Esophagus (tissue), 2 donors: Measurements from ENCODE around the gene TNFRSF19. TPM values are rescaled to one million over a fixed set of nuclear protein-coding genes. Genes with fewer than 3 reads are reported as not detected.

ENCODE experiments used
- H3K27ac ChIP-seq, 2 donors: one replicate each; pipeline ENCODE4 v1.5.1; 2013; ENCODE audit warnings: low read depth in 2 of 2, mild to moderate bottlenecking in 2 of 2, inconsistent platforms in 1 of 2, low read length in 1 of 2, moderate library complexity in 1 of 2
- H3K27me3 ChIP-seq, 2 donors: one replicate each; pipeline ENCODE4 v1.6.1; 2013; ENCODE audit warnings: low read length in 2 of 2, control low read depth in 1 of 2, mild to moderate bottlenecking in 1 of 2; ENCODE audit not compliant: insufficient read depth in 2 of 2, control insufficient read depth in 1 of 2
- H3K36me3 ChIP-seq, 2 donors: one replicate each; pipeline ENCODE4 v1.6.1; 2013; ENCODE audit warnings: low read length in 1 of 2; ENCODE audit not compliant: control insufficient read depth in 2 of 2, insufficient read depth in 2 of 2
- H3K4me1 ChIP-seq, 2 donors: one replicate each; pipeline ENCODE4 v1.6.1; 2013; ENCODE audit warnings: low read length in 1 of 2; ENCODE audit not compliant: control insufficient read depth in 2 of 2, insufficient read depth in 2 of 2
- H3K4me3 ChIP-seq, 2 donors: one replicate each; pipeline ENCODE4 v1.5.1; 2013; ENCODE audit warnings: low read length in 2 of 2, mild to moderate bottlenecking in 2 of 2, low read depth in 1 of 2, moderate library complexity in 1 of 2
- H3K9me3 ChIP-seq, 2 donors: one replicate each; pipeline ENCODE4 v1.6.1; 2013; ENCODE audit warnings: mild to moderate bottlenecking in 2 of 2, low read depth in 1 of 2, low read length in 1 of 2, moderate library complexity in 1 of 2; ENCODE audit not compliant: control insufficient read depth in 2 of 2, insufficient read depth in 1 of 2
- WGBS, 2 donors: extraction: QIAGEN DNeasy Blood & Tissue Kit; methylation state at CpG; one replicate each; pipeline ENCODE4 v1.1.7; 2013; 5-methylcytosine and 5-hydroxymethylcytosine counted together
- polyA plus RNA-seq, 2 donors: library from polyadenylated mRNA; stranded (reverse); fragments of 200-250 nt; gene quantifications; one replicate each; pipeline ENCODE4 v1.2.3, GENCODE V29; 2013
- donor health status: healthy with polysubstance abuse.
- donor health status: Bipolar disorder and iron deficiency.

TNFRSF19 gene
- polyA plus RNA-seq, 2 donors = 4.2 to 6.3 TPM

DNA sequence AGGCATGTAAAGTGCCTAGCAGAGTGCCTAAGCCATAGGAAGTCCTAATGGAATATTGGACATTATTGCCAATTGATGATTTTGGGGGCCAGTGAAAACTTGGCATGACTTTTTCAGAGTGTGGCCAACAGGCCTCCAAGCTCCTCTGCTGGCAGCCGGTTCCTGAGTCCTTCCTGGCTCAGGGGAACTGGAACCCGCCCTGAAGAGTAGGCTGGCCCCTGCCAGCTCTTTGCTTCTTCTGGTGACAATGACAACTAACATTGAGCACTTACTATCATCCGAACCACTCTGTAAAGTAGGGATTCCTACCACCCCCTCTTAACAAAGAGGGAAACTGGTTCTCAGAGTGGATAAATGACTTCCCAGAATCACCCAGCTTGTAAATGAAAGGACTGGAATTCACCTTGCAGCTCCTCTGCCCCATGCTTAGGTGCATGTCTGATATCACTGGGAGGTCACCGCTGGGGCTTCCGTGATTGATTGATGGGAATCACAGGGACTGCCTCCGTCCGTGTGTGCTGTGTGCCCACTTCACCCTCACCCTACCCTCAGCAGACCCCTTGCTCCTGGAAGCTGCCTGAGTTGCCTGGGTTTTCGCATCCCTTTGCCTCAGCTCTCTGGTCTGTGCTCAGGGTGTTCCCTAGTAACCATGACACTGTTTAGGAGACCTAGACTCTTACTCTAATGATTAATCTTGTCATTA lies 50.6 kb downstream of the TNFRSF19 start:
- WGBS, 2 donors = 76 to 77% methylated on average over 8 of the region's 8 CpGs
- Histone ChIP-seq H3K27me3 (no peaks in the 10 kb centered on the region), H3K36me3 (peaks cover 0 to 4% of the 10 kb centered on the region in 2 donors), H3K9me3 (no peaks in the 10 kb centered on the region), H3K4me3 (no peak overlapping the region), H3K4me1 (peaks cover 0 to 2% of the 10 kb centered on the region in 2 donors), H3K27ac (no peak overlapping the region)

DNA sequence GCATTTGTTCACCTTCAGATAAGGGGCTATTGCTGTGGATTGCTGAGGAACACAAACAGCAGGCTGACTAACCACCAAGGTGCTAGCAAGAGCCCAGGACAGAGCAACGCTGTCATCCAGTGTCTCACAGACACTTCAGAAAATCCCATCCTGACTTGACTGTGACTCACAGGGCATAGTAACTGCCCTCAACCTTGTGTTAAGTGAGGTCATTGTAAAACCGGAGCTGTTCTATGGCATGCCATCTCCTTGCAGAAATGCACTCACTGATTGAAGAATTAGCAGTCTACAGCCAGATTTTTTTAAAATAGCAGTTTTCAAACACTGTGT lies 51.1 kb downstream of the TNFRSF19 start:
- no peaks in the 10 kb centered on the region for H3K27me3 ChIP-seq
- peaks cover 0 to under 1% of the 10 kb centered on the region in 2 donors for H3K36me3 ChIP-seq
- H3K9me3 ChIP-seq = no peaks in the 10 kb centered on the region
- no peak overlapping the region for H3K27ac ChIP-seq
- H3K4me1 ChIP-seq = peaks cover 0 to 2% of the 10 kb centered on the region in 2 donors
- WGBS, 2 donors = 29 to 35% methylated on average over 2 of the region's 2 CpGs
- no peak overlapping the region for H3K4me3 ChIP-seq

DNA sequence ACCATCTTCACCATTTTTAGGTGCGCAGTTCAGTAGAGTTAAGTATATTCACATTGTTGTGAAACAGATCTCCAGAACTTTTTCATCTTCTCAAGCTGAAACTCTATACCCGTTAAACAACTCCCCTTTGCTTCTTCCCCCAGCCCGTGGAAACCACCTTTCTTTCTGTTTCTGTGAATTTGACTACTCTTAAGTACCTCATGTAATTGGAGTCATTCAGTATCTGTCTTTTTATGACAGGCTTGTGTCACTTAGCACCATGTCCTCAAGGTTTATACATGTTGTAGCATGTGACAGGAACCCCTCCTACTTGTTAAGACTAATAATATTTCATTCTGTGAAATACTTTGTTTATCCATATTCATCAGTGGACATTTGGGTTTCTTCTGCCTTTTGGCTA lies 52.8 kb downstream of the TNFRSF19 start:
- Histone ChIP-seq H3K27ac (no peak overlapping the region), H3K36me3 (no peaks in the 10 kb centered on the region), H3K4me1 (no peaks in the 10 kb centered on the region), H3K27me3 (no peaks in the 10 kb centered on the region), H3K4me3 (no peak overlapping the region), H3K9me3 (no peaks in the 10 kb centered on the region)
- 75 to 78% methylated on average over 3 of the region's 3 CpGs for WGBS, 2 donors

DNA sequence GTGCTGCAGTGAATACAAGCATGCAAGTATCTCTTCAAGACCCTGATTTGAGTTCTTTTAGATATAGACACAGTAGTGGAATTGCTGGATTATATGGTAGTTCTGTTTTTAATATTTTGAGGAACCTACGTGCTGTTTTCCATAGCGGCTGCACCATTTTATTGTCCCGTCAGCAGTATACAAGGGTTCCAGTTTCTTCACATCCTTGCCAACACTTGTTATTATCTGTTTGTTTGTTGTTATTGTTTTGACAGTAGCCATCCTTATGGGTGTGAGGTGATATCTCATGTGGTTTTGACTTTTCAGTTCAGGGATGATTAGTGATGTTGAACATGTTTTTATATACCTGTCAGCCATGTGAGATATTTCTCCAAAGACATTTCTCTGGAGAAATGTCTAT lies 53.2 kb downstream of the TNFRSF19 start:
- Histone ChIP-seq H3K27me3 (no peaks in the 10 kb centered on the region), H3K4me1 (no peaks in the 10 kb centered on the region), H3K9me3 (no peaks in the 10 kb centered on the region), H3K36me3 (no peaks in the 10 kb centered on the region), H3K27ac (no peak overlapping the region), H3K4me3 (no peak overlapping the region)
- 96% methylated on average over 3 of the region's 3 CpGs for WGBS, 2 donors

DNA sequence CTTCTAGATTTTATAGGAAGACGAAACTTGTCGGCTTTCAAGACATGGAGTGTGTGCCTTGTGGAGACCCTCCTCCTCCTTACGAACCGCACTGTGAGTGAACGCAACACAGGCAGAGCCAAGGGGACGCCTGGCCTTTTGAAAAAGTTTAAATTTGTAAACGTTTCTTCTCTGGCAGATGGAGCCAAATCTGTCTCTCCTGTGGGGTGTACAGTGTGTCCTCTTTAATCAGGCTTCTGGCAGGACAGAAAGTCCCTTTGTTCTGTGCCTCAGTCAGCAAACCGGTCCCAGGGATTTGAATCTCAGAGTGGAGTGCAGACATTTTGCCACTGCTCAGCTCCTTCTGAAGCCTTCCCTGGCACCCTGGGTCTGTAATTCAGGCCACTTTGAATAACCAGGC lies 56.5 kb downstream of the TNFRSF19 start:
- peak overlapping the region; percentile 34 to 40 for H3K27ac ChIP-seq
- no peak overlapping the region for H3K4me3 ChIP-seq
- peaks cover 0 to 5% of the 10 kb centered on the region in 2 donors for H3K4me1 ChIP-seq
- no peaks in the 10 kb centered on the region for H3K36me3 ChIP-seq
- 78 to 80% methylated on average over 8 of the region's 8 CpGs for WGBS, 2 donors
- no peaks in the 10 kb centered on the region for H3K27me3 ChIP-seq
- no peaks in the 10 kb centered on the region for H3K9me3 ChIP-seq

DNA sequence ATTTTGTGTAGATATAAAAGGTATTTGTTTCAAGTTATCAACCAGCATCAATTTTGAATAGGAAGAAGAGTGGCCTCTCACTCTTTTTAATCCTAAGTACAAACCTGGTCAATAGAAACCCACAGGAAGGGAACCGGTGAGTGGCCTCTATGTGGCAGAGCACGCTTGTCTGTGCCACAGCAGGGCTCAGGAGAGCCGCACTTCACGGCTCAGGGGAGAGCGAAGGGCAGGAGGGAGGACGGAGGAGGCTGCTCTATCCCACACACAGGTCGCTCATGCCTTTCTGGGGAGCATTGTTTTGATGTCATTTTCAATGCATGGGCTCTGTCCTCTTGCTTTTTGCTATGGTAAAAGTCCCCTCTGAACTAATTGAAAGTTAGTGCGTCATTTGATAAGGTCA lies 57.2 kb downstream of the TNFRSF19 start:
- H3K27me3 ChIP-seq = no peaks in the 10 kb centered on the region
- H3K4me3 ChIP-seq = no peak overlapping the region
- 81 to 91% methylated on average over 8 of the region's 8 CpGs for WGBS, 2 donors
- H3K27ac ChIP-seq = no peak overlapping the region
- no peaks in the 10 kb centered on the region for H3K36me3 ChIP-seq
- H3K4me1 ChIP-seq = peaks cover 0 to 5% of the 10 kb centered on the region in 2 donors
- H3K9me3 ChIP-seq = no peaks in the 10 kb centered on the region

DNA sequence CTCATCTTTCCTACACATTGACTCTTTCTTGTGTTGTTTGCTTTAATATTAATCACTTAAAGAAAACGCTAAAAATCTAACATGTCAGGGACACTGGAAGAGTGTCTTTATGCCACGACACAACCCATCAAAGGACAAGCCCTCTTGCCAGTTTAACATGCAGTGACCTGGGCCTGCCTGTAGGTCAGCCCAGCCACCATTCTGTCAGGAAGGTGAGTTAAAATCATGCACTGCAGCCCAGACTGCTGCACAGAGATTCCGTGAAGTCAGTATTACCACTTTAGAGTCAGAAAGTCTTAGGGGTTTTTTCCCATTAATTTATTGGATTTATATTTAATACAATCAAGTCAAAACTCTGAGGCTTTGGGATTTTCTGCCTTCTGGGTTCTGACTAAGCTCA lies 58.0 kb downstream of the TNFRSF19 start:
- H3K36me3 ChIP-seq = no peaks in the 10 kb centered on the region
- H3K4me3 ChIP-seq = no peak overlapping the region
- no peaks in the 10 kb centered on the region for H3K27me3 ChIP-seq
- peaks cover 0 to 5% of the 10 kb centered on the region in 2 donors for H3K4me1 ChIP-seq
- 65 to 69% methylated on average over 3 of the region's 3 CpGs for WGBS, 2 donors
- H3K27ac ChIP-seq = no peak overlapping the region
- no peaks in the 10 kb centered on the region for H3K9me3 ChIP-seq

DNA sequence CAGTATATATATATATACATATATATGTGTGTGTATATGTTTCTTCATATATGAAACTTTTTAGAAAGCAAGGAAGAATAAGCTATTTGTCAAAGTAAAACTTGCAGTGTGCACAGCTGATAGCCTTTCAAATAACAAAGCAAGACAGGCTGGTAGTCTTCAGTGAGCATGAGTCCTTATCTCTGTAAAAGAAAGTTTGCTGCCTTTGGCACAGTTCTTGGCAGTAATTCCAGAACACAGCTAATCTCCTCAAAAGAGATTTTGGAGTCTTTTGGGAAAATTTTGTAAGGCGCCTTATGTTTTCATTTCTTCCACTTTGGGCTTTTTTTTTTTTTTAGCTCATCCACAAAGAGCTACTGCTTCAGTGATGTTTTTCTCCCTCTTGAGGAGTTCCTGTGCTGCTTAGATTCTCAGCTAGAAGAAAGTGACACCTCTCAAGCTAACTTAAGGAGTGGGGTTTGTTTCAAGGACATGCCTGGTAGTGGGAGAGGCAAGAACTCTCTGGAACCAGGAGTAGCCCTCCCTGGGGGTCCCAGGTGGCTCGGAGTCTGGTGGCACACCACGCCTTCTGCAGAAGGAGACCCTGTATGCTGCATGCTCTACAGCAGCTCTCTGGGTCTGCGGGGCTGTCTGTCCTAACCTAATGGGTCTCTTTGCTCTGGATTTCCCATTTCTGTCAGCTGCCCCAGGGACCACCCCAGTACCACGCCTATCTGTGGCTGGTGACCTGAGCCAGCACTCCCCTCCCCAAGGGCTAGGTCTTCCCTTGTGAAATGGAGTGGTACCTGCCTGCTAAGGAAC lies 58.8 kb downstream of the TNFRSF19 start:
- Histone ChIP-seq H3K27ac (no peak overlapping the region), H3K36me3 (no peaks in the 10 kb centered on the region), H3K4me3 (no peak overlapping the region), H3K4me1 (peaks cover 0 to 5% of the 10 kb centered on the region in 2 donors), H3K27me3 (no peaks in the 10 kb centered on the region), H3K9me3 (no peaks in the 10 kb centered on the region)
- 61 to 73% methylated on average over 5 of the region's 5 CpGs for WGBS, 2 donors

DNA sequence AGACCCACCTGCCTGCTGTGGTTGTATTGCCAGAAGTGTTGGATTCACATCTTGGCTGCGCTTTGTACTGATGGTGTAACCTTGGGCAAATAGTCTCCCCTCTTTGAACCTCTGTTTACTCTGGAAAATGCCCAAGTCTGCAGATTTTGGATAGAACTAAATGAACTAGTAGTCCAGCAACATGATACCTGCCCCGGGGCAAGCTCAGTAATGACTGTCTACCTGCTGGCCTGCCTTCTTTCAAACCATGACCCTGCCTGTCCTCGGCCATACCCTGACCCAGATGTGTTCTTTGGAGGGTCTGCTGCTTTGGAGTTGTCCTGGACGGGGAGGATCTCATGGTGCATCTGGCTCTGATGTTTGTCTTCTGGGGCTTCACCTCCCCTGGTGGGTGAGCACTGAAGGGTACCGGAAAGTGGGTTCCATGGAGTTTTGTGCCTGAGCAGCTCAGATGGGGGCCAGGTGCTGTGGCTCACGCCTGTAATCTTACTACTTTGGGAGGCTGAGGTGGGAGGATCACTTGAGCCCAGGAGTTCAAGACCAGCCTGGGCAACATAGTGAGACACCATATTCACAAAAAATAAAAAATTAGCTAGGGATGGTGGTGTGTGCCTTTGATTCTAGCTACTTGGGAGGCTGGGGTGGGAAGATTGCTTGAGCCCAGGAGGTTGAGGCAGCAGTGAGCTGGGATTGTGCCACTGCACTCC lies 59.5 kb downstream of the TNFRSF19 start:
- WGBS, 2 donors = 71 to 79% methylated on average over 6 of the region's 6 CpGs

More for the DNA sequence above, 59.5 kb downstream of the TNFRSF19 start:
- H3K9me3 ChIP-seq = no peaks in the 10 kb centered on the region
- no peaks in the 10 kb centered on the region for H3K27me3 ChIP-seq
- no peaks in the 10 kb centered on the region for H3K36me3 ChIP-seq
- H3K4me1 ChIP-seq = peaks cover 0 to 5% of the 10 kb centered on the region in 2 donors
- H3K4me3 ChIP-seq = no peak overlapping the region
- H3K27ac ChIP-seq = no peak overlapping the region
